Activated T-cell treated with anti-CD3 and anti-CD28 coated beads, Interleukin-2, amount 50 U/mL, for 72 hours (primary cell): ENCODE data around the gene CCDC69. TPM values are rescaled to one million over a fixed set of nuclear protein-coding genes. Genes with fewer than 3 reads are reported as not detected.
A peak's percentile ranks its signal among the peaks of the same experiment; 100 is the strongest.

Source experiments
- ATAC-seq, 2 donors: fragments of 150-1000 bp; cut with Tn5 transposase; replicated peaks in 1 of 2; 2 replicates each; pipeline ENCODE4 v1.10.0; 2021; ENCODE audit warnings: moderate library complexity in 2 of 2, mild to moderate bottlenecking in 1 of 2
- DNase-seq, 2 donors: peaks; one replicate each; pipeline ENCODE4 v3.0.0; 2021 to 2022; ENCODE audit warnings: mixed read lengths in 1 of 2
- H3K27ac Mint-ChIP-seq: one replicate; pipeline ENCODE4 v1.8.0; 2022; ENCODE audit warnings: mild to moderate bottlenecking, moderate library complexity, mixed read lengths
- H3K27me3 Mint-ChIP-seq: one replicate; pipeline ENCODE4 v1.8.0; 2022; ENCODE audit warnings: low read depth, mixed read lengths
- H3K36me3 Mint-ChIP-seq, 2 donors: one replicate each; pipeline ENCODE4 v1.8.0; 2022; ENCODE audit warnings: mixed read lengths in 2 of 2, mild to moderate bottlenecking in 1 of 2; ENCODE audit not compliant: insufficient read depth in 2 of 2
- H3K4me1 Mint-ChIP-seq: one replicate; pipeline ENCODE4 v1.8.0; 2022; ENCODE audit warnings: low read depth, mixed read lengths
- H3K4me3 Mint-ChIP-seq, 2 donors: one replicate each; pipeline ENCODE4 v1.8.0; 2022; ENCODE audit warnings: mild to moderate bottlenecking in 2 of 2, mixed read lengths in 2 of 2, moderate library complexity in 2 of 2
- H3K9me3 Mint-ChIP-seq, 2 donors: one replicate each; pipeline ENCODE4 v1.8.0; 2022; ENCODE audit warnings: mixed read lengths in 2 of 2
- total RNA-seq, 2 donors: library from RNA; stranded (reverse); gene quantifications; one replicate each; pipeline ENCODE4 v1.2.3, GENCODE V29; 2022

Gene CCDC69
- total RNA-seq, 2 donors from 2014 or later = 44.8 to 53.1 TPM

DNA sequence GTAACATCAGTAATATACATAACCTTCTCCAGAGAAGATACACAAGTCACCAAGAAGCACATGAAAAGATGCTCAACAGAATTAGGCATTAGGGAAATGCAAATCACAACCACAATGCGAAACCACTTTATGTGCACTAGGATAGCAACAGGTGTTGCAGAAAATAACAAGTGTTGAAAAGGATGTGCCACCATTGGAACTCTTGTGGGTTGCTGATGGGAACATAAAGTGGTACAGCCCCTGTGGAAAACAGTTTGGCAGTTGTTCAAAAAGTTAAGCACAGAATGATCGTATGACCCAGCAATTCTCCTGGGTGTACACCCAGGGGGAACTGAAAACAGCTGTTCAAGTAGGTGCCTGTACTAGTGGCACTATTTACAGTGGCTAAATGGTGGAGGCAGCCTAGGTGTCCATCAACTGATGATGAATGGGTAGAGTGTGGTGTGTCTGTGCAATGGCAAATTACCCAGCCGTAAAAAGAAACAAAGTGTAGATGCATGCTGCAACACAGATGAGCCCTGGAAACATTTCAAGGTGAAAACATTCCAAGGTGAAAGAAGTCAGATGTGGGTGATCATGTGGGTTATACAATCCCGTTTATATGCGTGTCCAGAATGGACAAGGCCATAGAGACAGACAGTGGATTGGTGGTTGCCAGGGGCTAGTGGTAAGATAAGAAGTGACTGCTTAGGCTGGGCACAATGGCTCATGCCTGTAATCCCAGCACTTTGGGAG, 27.2 kb downstream of the CCDC69 start:
- peaks cover 16 to 33% of the 10 kb centered on the region in 2 donors for H3K36me3 Mint-ChIP-seq

DNA sequence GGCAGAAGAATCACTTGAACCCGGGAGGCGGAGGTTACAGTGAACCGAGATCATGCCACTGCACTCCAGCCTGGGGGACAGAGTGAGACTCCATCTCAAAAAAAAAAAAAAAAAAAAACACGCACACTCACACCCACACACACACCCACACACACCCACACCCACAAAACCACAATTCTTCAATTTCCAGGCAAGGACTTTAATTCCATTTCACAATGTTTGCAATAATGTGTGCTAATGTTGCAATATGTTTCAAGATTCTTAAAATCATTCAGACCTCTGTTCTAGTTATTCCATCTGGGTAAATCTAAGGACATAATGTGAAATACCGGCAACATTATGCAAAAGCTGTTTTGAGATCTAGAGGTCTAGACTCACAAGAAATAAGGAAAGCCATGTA, 28.3 kb downstream of the CCDC69 start:
- no peak for DNase-seq
- no peak for ATAC-seq
- Mint-ChIP-seq H3K4me1 (peaks cover 55% of the 10 kb centered on the region), H3K9me3 (peaks cover 8 to 9% of the 10 kb centered on the region in 2 donors), H3K27me3 (no peaks in the 10 kb centered on the region), H3K27ac (peak overlapping the region; percentile 76), H3K4me3 (peak overlapping the region in 1 of 2 donors; percentile 31), H3K36me3 (peaks cover 22 to 44% of the 10 kb centered on the region in 2 donors)

More for the DNA sequence above, 27.2 kb downstream of the CCDC69 start:
- H3K4me3 Mint-ChIP-seq = no peak overlapping the region
- H3K27me3 Mint-ChIP-seq = no peaks in the 10 kb centered on the region
- peaks cover 45% of the 10 kb centered on the region for H3K4me1 Mint-ChIP-seq
- H3K27ac Mint-ChIP-seq = no peak overlapping the region
- ATAC-seq (peak; percentile 24 to 25), DNase-seq (no peak)
- peaks cover 3 to 4% of the 10 kb centered on the region in 2 donors for H3K9me3 Mint-ChIP-seq

DNA sequence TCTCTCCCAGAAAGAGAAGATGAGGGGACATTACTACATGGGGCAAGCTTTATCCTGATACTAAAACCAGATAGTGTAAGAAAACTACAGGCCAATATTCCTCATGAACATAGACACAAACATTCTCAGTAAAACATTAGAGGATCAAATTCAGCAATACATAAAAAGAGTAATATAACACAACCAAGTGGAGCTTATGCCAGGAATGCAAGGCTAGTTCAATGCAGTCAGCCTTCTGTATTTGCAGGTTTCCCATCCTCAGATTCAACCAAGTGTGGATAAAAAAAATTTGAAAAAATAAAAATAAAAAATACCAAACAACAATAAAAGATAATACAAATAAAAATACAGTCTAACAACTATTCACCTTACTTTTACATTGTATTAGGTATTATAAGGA, 31.3 kb downstream of the CCDC69 start:
- peaks cover 58% of the 10 kb centered on the region for H3K4me1 Mint-ChIP-seq
- H3K4me3 Mint-ChIP-seq = no peak overlapping the region
- DNase-seq = no peak
- H3K27me3 Mint-ChIP-seq = no peaks in the 10 kb centered on the region
- H3K9me3 Mint-ChIP-seq = peaks cover 11 to 21% of the 10 kb centered on the region in 2 donors
- peaks cover 35 to 64% of the 10 kb centered on the region in 2 donors for H3K36me3 Mint-ChIP-seq
- ATAC-seq = no peak
- no peak overlapping the region for H3K27ac Mint-ChIP-seq

DNA sequence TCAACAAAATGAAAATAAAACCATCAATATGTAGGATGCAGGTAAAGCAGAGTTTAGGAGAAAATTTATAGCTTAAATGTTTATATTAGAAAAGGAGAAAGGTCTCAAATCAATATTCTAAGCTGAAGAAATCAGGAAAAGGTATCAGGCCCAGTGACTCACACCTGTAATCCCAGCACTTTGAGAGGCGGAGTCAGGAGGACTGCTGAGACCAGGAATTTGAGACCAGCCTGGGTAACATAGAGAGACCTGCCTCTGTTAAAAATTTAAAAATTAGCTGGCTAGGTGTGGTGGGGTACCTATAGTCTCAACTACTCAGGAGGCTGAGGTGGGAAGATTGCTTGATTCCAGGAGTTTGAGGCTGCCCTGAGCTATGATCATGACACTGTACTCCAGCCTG, 32.2 kb downstream of the CCDC69 start:
- DNase-seq = no peak
- Mint-ChIP-seq H3K4me1 (peaks cover 49% of the 10 kb centered on the region), H3K27ac (peak overlapping the region; percentile 24)

DNA sequence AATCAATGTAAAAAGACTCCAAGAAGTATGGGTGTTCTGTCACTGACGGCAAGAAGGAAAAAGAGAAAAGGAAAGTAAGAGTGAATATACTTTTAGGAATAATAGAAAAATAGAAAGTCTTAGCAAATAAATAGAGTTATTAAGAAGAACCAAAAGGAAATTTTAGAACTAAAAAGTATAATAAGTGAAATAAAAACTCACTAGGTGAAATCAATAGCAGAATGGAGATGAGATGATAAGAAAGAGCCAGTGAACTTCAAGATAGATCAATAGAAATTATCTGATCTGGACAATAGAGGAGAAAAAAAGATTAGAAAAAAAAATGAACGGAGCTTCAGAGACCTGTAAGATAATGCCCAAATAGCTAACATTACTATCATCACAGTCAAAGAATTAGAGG, 34.7 kb downstream of the CCDC69 start:
- Mint-ChIP-seq H3K27me3 (no peaks in the 10 kb centered on the region), H3K9me3 (peaks cover 8 to 21% of the 10 kb centered on the region in 2 donors), H3K36me3 (peaks cover 34 to 54% of the 10 kb centered on the region in 2 donors), H3K4me3 (no peak overlapping the region), H3K4me1 (peaks cover 38% of the 10 kb centered on the region), H3K27ac (no peak overlapping the region)
- no peak for ATAC-seq
- DNase-seq = no peak

More for the DNA sequence above, 32.2 kb downstream of the CCDC69 start:
- no peak for ATAC-seq
- Mint-ChIP-seq H3K27me3 (no peaks in the 10 kb centered on the region), H3K36me3 (peaks cover 35 to 63% of the 10 kb centered on the region in 2 donors), H3K4me3 (no peak overlapping the region), H3K9me3 (peaks cover 11 to 21% of the 10 kb centered on the region in 2 donors)

DNA sequence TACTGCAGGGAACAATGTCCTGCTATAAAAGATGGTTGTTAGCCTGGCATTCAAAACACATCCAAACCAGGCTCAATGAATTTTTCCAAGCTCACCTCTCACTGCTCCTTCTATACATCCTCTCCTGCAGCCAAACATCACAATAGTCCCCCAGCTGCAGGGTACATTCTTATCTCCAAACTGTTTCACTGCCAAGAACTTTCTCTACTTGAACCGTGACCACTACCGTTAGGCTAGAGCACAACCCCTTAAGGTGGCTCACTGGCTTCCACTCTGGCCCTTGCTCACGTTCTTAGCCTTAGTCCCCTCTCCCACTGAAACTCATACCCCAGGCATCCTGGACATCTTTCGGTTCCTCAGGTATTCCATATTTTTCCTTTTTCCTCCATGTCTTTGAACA, 37.4 kb downstream of the CCDC69 start:
- Mint-ChIP-seq H3K4me1 (peaks cover 25% of the 10 kb centered on the region), H3K9me3 (peaks cover 7 to 17% of the 10 kb centered on the region in 2 donors), H3K4me3 (no peak overlapping the region), H3K27ac (no peak overlapping the region), H3K27me3 (no peaks in the 10 kb centered on the region), H3K36me3 (peaks cover 24 to 31% of the 10 kb centered on the region in 2 donors)
- DNase-seq = no peak
- no peak for ATAC-seq

DNA sequence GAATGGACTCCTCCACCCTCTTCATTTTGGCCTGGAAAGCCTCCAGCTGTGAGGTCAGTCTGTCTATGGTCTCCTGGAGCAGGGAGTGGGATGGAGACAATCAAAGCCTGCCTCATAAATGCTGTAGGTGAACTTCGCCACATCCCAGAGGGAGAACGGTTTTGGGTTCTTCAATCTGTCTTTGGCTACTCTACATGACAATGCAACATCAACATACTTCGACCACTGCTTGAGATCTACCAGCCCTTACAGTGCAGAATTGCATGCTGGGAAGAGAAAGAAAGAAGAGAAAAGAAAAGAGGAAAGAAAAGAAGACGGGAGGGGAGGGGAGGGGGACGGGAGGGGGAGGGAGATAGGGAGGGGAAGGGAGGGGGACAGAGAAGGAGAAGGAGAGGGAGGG, 37.8 kb downstream of the CCDC69 start:
- Mint-ChIP-seq H3K4me1 (peaks cover 20% of the 10 kb centered on the region), H3K9me3 (peaks cover 3 to 13% of the 10 kb centered on the region in 2 donors), H3K27me3 (no peaks in the 10 kb centered on the region), H3K36me3 (peaks cover 19 to 26% of the 10 kb centered on the region in 2 donors), H3K27ac (no peak overlapping the region), H3K4me3 (no peak overlapping the region)
- DNase-seq (no peak), ATAC-seq (no peak)

DNA sequence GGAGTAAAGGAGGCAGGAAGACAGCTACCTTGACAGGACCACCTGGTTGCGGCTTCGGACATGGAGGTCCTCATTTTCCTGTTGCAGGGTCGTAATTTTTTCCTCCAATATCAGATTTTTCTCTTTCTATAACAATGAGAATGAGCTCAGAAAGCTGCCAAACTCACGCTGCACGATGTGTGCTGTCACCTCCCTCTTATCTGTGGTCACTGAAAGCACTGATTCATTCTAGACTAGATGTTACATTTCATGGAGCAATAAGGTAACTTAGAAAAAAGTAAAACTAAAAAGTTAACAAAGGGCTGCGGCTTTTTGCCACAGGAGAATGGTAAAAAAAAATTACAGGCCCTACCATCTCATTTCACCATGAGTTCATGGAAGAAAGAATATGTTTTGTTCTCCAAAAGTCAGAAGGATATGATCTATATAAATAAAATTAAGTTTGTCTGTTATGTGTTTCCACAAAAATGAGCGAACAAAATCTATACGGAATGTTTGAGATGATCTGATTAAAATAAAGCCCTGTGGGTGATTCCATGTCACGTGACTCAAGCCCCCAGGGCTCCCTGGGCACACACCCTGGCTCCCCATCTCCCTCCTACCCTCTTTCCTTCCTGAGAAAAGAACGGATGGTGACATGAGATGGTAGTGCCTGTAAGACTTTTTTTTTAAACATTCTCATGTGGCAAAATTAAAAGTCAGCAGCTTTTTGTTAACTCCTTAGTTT, 39.4 kb downstream of the CCDC69 start:
- no peak overlapping the region for H3K4me3 Mint-ChIP-seq
- no peaks in the 10 kb centered on the region for H3K27me3 Mint-ChIP-seq
- DNase-seq (no peak), ATAC-seq (peak in 1 of 2 donors; percentile 42)
- peak overlapping the region; percentile 68 for H3K27ac Mint-ChIP-seq
- H3K9me3 Mint-ChIP-seq = peaks cover 0 to 7% of the 10 kb centered on the region in 2 donors
- H3K4me1 Mint-ChIP-seq = peaks cover 10% of the 10 kb centered on the region
- peaks cover 10 to 11% of the 10 kb centered on the region in 2 donors for H3K36me3 Mint-ChIP-seq

DNA sequence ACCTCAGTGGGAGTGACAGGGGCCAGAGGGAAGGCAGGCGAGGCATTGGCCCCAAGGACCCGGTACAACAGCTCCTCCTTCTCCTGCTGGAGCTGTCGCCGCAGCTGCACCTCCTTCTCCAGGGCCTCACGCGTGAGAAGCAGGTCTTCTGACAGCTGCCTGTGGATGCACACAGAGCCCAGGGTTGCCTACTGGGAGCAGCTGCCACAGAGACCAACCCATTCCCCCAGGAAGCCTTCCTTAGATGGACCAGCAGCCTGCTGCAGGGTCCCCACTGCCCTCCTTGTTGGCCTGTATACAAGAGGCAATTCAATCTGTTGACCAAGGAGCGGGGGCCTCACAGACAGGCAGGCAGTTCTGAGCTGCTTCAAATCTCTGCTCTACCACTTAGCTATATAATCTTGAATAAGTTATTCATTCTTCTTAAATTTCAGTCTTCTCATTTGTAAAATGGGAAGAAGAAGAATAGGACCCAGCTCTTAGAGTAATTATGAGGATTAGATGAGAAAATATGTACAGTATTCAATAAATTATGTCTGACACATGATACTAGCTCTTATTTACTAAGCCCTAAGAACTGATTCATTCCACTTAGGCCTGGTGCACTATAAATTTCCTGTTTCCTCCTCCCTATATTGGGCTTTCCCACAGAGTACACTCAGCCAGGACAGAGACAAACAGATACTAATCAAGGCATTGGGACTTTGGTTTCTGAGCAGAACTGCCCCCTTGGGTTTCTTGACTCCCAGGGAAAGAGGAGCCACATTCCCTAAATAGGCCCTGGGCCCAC, 40.2 kb downstream of the CCDC69 start:
- H3K27ac Mint-ChIP-seq = no peak overlapping the region
- no peak overlapping the region for H3K4me3 Mint-ChIP-seq
- H3K9me3 Mint-ChIP-seq = no peaks in the 10 kb centered on the region
- peaks cover 10% of the 10 kb centered on the region for H3K4me1 Mint-ChIP-seq
- ATAC-seq = no peak
- H3K27me3 Mint-ChIP-seq = no peaks in the 10 kb centered on the region
- no peak for DNase-seq
- H3K36me3 Mint-ChIP-seq = peaks cover 2 to 4% of the 10 kb centered on the region in 2 donors

DNA sequence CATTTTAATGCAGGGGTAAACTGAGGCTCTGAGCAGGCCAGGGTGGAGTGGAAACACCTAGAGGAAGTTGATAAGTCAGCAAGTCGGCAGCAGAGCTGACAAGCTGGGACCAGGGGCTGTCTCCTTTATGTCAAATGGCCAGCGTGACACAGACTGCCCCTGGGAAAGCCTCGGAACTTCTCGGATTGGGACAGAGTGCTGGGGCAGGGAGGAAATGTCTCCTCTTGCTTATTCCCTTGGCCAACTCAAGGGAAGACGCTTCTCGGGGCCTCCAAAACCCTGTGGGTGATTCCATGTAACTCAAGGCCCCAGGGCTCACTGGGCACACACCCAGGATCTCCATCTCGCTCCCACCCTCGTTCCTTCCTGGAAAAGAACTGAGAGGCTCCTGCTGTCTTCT, 40.9 kb downstream of the CCDC69 start:
- peaks cover 1 to 3% of the 10 kb centered on the region in 2 donors for H3K36me3 Mint-ChIP-seq
- H3K27ac Mint-ChIP-seq = no peak overlapping the region
- H3K9me3 Mint-ChIP-seq = no peaks in the 10 kb centered on the region
- no peak for DNase-seq
- no peak overlapping the region for H3K4me3 Mint-ChIP-seq
- no peak for ATAC-seq
- H3K4me1 Mint-ChIP-seq = peaks cover 10% of the 10 kb centered on the region
- H3K27me3 Mint-ChIP-seq = no peaks in the 10 kb centered on the region

DNA sequence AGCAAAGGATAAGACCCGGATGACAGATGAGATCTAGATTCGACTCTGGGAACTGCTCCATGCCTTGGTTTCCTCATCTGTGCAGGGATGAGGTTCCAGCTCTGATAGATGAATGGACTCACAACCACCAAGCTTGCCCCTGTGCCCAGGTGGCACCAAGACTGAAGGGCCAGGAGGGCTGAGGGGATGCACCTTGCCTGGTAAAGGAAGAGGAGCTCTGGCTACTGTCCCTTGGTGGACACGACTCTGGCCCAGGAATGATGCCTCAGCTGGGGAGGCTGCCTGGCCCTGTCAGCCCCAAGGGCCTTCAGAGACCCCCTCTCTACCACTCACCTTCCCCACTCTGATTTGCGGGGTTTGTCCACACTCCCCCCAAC, 41.4 kb downstream of the CCDC69 start:
- Mint-ChIP-seq H3K9me3 (no peaks in the 10 kb centered on the region), H3K27me3 (no peaks in the 10 kb centered on the region), H3K27ac (no peak overlapping the region), H3K4me1 (peaks cover 10% of the 10 kb centered on the region), H3K4me3 (no peak overlapping the region), H3K36me3 (peaks cover 1% of the 10 kb centered on the region in 2 donors)
- DNase-seq (no peak), ATAC-seq (no peak)

DNA sequence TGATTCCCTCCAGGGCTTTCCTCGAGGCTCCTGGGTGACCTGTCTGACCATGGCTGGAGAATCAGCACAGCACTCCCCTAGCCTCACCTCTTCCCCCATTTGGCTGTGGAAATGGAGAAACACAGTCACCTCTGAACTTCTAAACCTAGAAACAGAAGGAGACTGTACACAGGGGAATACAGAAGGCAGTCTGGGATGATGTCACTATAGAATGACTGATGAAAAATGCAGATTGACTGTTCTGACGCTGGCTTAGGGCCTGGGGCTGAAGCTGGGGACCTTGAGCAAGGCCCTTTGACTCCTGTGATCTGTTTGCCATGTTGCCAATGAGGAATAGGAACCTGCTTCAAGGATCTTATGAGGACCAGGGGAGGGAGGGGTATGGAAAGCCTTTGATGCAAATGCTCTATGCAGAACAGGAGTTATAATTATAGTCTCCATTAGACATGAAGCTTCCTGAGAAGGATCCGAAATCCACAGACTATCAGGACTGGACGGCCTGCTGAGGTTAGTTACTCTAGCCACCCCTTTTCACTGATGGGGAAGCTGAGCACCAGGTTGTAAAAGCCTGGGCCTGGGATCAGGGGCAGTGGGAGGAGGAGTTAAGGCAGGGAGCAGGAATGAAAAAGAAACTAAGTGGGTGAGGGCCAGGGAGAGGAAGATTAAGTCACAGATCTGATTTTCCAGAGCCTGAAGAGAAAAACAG, 41.9 kb downstream of the CCDC69 start:
- ATAC-seq (no peak), DNase-seq (no peak)
- H3K27ac Mint-ChIP-seq = no peak overlapping the region
- no peaks in the 10 kb centered on the region for H3K27me3 Mint-ChIP-seq
- H3K4me3 Mint-ChIP-seq = no peak overlapping the region
- no peaks in the 10 kb centered on the region for H3K9me3 Mint-ChIP-seq
- H3K4me1 Mint-ChIP-seq = peaks cover 10% of the 10 kb centered on the region
- peaks cover 1% of the 10 kb centered on the region in 2 donors for H3K36me3 Mint-ChIP-seq
